ENCODE measurements around the gene AK9. TPM values are rescaled to one million over a fixed set of nuclear protein-coding genes. Genes with fewer than 3 reads are reported as not detected.

AK9 gene
- total RNA-seq, 1 donor from 2014 or later = 4.8 TPM

- peaks cover 11% of the 10 kb centered on the region for H3K4me1 Mint-ChIP-seq
- no peaks in the 10 kb centered on the region for H3K9me3 Mint-ChIP-seq
- H3K27me3 Mint-ChIP-seq (ENCODE audit: low read depth) = no peaks in the 10 kb centered on the region
- DNase-seq (ENCODE audit: low read depth, low spot score) = no peak
- TF ChIP-seq CTCF (conservative IDR thresholded peaks at IDR 0.05) = peak; percentile 14
- no peak overlapping the region for H3K27ac Mint-ChIP-seq (ENCODE audit: unreplicated experiment)
- H3K4me3 Mint-ChIP-seq = peak overlapping the region; percentile 62
- H3K36me3 Mint-ChIP-seq (ENCODE audit: low read depth) = peaks cover 5% of the 10 kb centered on the region
Observed at GRCh38 chr6:109445382-109445781, 245.6 kb downstream of the AK9 start.

GRCh38 chr6:109443425-109443950, 247.5 kb downstream of the AK9 start:
- DNase-seq (ENCODE audit: low read depth, low spot score) = no peak
- Mint-ChIP-seq H3K9me3 (no peaks in the 10 kb centered on the region), H3K4me3 (peak overlapping the region; percentile 97)

More at GRCh38 chr6:109443425-109443950, 247.5 kb downstream of the AK9 start:
- H3K36me3 Mint-ChIP-seq (ENCODE audit: low read depth) = peaks cover 5% of the 10 kb centered on the region
- TF ChIP-seq CTCF (conservative IDR thresholded peaks at IDR 0.05) = no peak
- H3K4me1 Mint-ChIP-seq = peaks cover 19% of the 10 kb centered on the region
- no peaks in the 10 kb centered on the region for H3K27me3 Mint-ChIP-seq (ENCODE audit: low read depth)
- H3K27ac Mint-ChIP-seq (ENCODE audit: unreplicated experiment) = no peak overlapping the region

Other genes with a start within 250 kb of the AK9 start
- 55.5 and 58.7 TPM in 2 replicates for gene MICAL1, start 235.4 kb downstream of the AK9 start, total RNA-seq
- 10.5 and 10.8 TPM in 2 replicates for gene ZBTB24, start 208.0 kb downstream of the AK9 start, total RNA-seq
- 12.7 and 14.7 TPM in 2 replicates for gene FIG4, start 94 bp upstream of the AK9 start, total RNA-seq

Data from neural crest cell (in vitro differentiated cells).